IPS-18c (cell line): ENCODE measurements around the gene SH3GLB1.
"Not testable (repeated sequence)": the region's sequence is repeated elsewhere in the genome, so short reads cannot be mapped to it uniquely, and the experiment has no call there.

Source experiments
- H3K4me3 ChIP-seq: 2 replicates; pipeline ENCODE4 v1.7.0; 2013; ENCODE audit warnings: low read depth, mild to moderate bottlenecking, low read length, moderate library complexity; ENCODE audit not compliant: insufficient read depth
- H3K9me3 ChIP-seq: one replicate; pipeline ENCODE4 v1.6.1; 2013; ENCODE audit warnings: mild to moderate bottlenecking, low read length, moderate library complexity; ENCODE audit not compliant: control insufficient read depth, insufficient read depth

The SH3GLB1 gene

DNA sequence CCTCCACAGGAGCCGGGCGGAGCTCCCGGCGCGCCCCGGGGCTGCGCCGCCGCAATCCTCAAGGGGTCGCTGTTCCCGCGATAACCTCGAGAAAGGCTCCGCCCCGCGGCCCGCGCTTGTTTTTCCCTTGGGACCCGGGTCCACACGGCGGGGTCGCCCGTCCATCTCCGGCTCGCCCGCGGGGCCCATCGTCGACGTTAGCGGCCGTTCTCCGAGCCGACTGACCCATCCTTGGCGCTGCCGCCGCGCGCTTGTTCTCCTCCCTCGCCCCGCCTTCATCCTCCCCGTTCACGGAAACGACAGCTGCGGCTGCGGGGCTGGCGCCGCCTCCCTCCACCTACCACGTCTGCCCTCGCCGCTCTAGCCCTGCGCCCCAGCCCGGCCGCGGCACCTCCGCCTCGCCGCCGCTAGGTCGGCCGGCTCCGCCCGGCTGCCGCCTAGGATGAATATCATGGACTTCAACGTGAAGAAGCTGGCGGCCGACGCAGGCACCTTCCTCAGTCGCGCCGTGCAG is at the start of gene SH3GLB1:
SH3GLB1 (plus strand) TSS at position 119 of the 514 bp plus-strand sequence; CDS start at position 443, 324 bp downstream.
- H3K9me3 ChIP-seq: no peaks in the 10 kb centered on the region
- peak within 1 kb of the TSS; percentile 86 for H3K4me3 ChIP-seq

DNA sequence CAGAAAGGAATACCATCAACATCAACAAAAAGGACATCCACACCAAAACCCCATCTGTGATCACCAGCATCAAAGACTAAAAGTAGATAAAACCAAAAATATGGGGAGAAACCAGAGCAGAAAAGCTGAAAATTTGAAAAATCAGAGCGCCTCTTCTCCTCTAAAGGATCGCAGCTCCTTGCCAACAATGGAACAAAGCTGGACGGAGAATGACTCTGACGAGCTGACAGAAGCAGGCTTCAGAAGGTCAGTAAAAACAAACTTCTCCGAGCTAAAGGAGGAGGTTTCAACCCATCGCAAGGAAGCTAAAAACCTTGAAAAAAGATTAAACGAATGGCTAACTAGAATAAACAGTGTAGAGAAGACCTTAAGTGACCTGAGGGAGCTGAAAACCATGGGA is 46.0 kb upstream of the SH3GLB1 start:
- H3K4me3 ChIP-seq, H3K9me3 ChIP-seq: not testable (repeated sequence)

DNA sequence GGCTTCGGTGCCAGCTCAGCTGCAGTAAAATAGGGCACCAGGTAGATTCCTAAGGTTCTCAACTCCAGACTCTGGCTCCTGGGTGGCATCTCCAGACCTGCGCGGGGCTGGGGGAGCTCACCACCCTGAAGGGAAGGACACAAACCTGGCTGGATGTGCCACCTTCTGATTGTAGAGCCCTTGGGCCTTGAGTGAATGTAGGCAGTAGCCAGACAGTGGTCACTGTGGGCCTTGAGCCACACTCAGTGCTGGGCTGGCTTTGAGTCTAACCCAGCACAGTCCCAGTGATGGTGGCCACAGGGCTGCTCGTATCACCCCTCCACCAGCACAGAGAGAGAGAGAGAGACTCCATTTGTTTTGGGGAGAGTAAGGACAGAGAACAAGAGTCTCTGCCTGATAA is 38.0 kb upstream of the SH3GLB1 start:
- Histone ChIP-seq H3K9me3 (no peaks in the 10 kb centered on the region), H3K4me3 (no peak overlapping the region)

DNA sequence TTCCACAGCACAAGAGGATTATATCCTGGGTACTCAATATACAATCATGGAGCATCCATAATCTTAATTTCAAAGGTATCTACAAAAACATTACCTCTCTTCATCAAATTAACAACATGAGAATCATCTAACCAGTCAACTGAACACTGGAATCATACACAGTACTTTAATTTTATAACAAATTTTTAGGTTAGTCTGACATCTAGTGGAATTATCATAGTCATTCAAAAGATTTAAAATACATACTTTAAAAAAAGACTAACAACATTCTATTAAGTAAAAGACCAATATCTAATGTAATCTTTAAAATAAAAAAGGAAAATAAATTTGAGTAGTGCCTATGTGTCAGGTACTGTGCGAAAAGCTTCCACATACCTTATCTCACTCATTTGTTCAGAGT is 16.8 kb upstream of the SH3GLB1 start:
- H3K9me3 ChIP-seq: no peaks in the 10 kb centered on the region

DNA sequence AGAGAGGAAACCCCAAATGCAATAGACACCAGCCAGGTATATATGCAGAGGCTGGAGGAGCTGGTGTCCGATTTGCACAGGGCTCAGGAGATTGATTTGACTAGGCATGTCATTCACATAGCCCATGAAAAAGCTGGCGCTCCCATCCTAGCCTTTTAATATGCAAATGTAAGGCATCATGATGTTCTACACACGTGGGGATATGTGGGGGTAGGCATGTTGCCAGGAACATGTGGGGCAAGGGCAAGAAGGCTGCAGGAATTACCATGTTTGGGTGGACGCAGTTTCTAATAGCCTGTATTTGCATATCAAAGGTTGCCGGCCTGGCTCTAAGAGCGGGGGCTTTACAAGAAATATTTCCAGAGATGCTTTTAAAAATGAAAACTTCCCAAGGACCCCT is 11.7 kb upstream of the SH3GLB1 start:
- Histone ChIP-seq H3K4me3 (no peak overlapping the region), H3K9me3 (no peaks in the 10 kb centered on the region)

More for the DNA sequence above, 16.8 kb upstream of the SH3GLB1 start:
- no peak overlapping the region for H3K4me3 ChIP-seq

DNA sequence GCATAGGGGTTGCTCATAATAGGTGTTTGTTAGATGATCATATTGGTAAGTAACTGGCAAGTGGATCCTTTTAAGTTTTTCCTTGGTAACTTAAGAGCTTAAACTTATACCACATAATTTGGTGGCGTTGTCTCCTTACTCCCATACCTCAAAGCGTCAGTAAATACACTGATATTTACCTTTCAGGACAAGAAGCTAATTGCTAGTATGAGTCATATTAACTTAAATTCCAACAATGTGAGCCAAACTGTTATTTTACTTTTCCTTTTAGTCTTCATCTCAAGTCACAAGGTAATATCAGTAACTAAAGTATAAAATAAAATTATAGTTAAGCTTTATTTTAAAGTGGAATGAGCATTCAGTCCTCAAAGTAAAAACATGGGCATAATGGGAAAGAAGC is 9.0 kb upstream of the SH3GLB1 start:
- Histone ChIP-seq H3K9me3 (no peaks in the 10 kb centered on the region), H3K4me3 (no peak overlapping the region)

DNA sequence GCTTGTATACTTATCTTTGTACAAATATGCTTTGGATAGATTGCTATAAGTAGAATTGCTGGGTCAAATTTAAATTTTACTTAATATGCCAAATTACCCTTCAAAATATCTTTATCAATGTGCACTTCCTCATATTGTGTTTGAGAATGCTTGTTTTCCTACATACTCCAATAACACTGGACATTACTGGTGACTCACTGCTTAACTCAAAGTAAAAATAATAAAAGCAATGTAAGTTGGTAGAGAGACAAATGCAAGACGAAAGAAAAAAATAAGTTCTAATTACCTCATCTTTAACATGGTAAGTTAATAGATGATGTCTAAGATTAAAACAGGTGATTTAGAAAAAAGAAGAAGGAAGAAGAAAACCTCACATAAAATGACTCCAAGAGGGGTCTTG is 7.9 kb upstream of the SH3GLB1 start:
- no peak overlapping the region for H3K4me3 ChIP-seq

DNA sequence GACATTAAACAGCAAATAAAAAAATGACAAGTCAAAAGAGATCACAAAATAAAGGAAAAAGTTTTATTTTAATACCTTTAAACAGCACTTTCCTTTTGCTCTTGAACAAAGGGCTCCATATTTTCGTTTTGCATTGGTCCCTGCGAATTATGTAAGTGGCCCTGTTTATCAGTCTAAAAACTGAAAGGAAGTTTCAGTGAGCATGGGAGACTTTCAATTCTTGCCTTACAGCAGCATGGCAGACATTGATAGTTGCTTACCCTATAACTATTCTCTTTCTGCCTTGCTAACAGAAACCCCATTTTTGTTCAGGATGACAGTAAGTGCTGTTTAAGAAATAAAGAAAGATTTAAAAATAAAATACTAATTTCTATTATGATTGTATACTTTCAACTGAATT is 5.2 kb upstream of the SH3GLB1 start:
- Histone ChIP-seq H3K4me3 (no peak overlapping the region), H3K9me3 (no peaks in the 10 kb centered on the region)

More for the DNA sequence above, 7.9 kb upstream of the SH3GLB1 start:
- H3K9me3 ChIP-seq: no peaks in the 10 kb centered on the region

DNA sequence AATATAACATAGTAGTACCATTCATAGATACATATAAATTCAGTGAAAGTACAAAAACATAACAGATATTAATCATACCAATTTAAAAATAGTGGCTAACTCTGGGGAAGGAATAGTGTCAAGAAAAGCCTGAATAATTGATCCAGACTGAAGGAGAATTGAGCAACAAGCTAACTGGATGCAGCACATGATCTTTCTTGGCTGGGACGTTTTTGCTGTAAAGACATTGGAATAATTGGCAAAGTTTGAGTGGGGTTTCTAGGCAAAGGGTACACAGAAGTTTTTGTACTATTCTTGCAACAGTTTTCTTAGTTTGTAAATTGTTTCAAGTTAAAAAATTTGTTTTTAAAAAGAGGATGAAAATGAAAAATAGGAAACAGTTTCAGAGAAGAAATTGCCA is 2.6 kb upstream of the SH3GLB1 start:
- H3K4me3 ChIP-seq: no peak overlapping the region

DNA sequence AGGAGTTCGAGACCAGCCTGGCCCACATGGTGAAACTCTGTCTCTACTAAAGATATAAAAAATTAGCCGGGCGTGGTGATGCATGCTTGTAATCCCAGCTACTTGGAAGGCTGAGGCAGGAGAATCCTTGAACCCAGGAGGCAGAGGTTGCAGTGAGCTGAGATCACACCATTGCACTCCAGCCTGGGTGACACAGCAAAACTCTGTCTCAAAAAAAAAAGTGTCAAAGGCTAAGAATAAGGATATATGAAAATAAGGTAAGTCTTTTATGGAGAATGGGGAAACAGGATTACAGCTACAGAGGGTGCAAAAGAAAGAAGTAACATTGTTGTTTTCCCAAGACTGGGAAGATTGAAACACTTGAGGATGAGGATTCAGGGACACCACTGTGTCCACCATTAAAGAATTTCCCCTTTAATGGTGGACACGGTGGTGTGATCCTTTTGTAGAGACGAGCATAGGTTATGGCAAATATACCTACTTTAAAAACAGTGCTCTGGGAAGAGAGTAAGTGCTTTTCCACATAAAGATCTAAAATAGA is 1.4 kb upstream of the SH3GLB1 start:
- H3K9me3 ChIP-seq, H3K4me3 ChIP-seq: not testable (repeated sequence)

More for the DNA sequence above, 2.6 kb upstream of the SH3GLB1 start:
- H3K9me3 ChIP-seq: no peaks in the 10 kb centered on the region

DNA sequence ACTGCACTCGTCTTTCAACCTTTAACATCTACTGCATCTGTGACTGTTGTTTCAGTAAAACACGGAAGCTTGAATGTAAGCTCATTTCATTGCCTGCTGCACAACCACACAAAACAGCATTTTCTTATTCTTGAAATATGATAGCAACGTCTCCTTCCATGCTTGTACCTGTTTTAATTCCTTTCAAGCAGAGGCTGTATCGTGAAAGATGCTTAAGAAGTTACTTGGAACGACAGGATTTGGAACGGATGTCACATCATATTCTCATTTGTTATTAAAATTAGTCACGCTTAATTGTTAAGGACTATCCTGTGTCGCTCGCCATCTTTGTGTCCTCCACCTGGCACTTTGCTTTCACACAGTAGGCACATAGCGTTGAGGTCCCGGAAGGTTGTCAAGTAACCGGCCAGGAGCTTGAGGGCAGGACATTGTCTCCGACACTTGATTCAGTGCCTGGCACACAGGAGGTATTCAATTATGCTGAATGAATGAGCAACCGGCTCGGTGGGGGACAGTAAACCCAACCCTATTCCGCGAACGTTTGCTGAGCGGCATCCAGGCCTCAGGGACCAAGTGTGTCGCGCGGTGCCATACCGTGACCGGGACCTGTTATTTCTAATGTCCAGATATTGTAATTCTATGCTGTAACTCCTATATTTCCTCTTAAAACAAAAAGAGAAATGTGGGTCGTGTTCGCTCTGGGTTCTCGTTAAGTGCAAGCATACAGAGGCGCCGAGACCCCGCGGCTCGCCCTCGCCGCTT is 499 bp upstream of the SH3GLB1 start:
- peak overlapping the region; percentile 86 for H3K4me3 ChIP-seq

DNA sequence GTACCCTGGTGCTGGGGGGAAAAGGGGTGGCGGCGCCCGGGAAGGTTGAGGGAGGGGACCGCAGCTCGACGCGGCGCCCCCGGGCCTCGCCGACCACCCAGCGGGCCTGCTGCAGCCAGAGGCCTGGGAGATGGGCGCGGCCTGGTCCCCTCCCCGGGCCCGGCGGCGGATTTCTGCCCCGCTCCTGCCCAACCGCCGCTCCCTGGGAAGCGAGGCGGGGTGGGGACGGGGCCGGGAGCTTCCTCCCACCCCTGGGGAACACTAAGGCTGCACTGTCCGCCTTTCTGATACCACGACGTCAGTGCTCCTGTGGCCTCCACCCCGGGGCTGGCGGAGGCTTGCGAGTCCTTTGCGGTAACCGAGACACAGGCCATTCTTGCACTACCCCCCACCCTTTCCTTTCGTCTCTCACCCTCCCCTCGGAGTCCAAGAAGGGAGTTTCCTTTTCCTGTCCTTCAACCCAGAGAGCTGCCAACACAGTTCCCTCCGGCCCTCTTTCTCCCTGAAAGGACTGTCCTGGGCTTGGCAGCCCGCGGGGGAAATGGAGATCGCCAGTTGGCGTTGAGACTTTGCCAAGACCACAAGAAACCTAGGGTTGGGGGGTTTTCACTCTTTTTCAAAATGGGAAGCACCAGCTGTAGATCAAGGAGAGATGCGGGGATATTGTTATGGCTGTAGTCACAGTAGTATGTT is 742 bp downstream of the SH3GLB1 start:
- H3K4me3 ChIP-seq: peak overlapping the region; percentile 86
- H3K9me3 ChIP-seq: no peaks in the 10 kb centered on the region

More for the DNA sequence above, 499 bp upstream of the SH3GLB1 start:
- H3K9me3 ChIP-seq: no peaks in the 10 kb centered on the region

DNA sequence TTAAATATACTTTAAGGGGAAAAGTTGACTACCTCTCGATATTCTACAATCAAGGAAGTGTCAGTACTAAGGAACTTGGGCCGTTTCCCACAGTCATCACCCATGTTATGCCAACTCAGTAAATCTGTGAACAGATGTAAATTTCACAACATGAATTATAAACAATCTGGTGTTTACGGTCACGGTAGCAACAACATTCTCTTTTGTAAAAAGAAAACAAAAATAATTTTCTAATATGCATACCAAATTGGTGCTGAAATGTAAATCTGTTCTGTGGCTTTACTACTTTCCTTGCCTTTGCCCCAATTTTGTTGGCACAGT is 1.2 kb downstream of the SH3GLB1 start:
- Histone ChIP-seq H3K4me3 (peak overlapping the region; percentile 86), H3K9me3 (no peaks in the 10 kb centered on the region)

DNA sequence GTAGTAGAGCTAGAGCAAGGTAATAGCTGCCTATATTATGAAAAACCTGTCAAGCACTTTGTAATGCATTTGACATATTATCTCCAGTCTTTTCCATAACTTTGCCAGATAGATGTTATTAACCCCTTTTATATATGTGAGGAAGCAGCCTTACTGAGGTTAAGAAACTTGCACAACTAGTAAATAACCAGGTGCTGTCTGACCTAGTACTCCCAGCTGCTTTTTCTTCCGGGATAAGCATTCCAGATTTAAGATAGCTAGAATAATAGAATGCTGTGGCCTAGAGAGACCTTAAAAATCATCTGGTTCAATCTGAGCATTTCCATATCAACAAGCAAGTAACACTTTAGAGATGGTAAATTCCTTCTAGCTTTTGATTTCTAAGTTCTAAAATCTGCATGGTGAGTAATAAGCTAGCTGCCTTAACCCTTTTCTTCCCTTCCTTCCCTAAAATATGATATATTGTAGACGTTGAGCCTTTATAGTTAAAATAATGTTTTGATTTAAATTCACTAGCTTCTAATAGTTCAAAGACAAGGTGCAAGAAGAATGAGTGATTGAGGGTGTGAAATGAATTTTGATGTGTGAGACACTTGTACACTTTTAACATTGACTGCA is 1.8 kb downstream of the SH3GLB1 start:
- Histone ChIP-seq H3K4me3 (peak overlapping the region; percentile 86), H3K9me3 (no peaks in the 10 kb centered on the region)

DNA sequence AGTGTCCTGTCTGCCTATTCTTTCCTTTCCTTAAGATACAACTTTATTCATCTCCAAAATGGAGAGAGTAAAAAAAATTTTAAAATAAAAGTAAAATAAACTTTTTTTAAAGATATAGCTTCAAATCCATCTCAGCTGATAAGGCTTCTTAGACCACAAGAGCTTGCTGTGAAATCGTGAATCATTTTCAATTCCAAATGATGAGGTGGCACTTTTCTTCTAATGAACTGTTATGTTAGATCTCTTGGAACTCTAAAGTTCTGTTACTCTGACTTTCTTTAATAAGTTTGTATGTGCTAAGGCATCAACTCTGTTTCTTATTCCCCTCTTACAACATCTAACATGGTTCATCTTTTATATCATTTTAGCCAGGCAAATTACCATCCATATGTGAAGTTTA is 4.5 kb downstream of the SH3GLB1 start:
- H3K9me3 ChIP-seq: no peaks in the 10 kb centered on the region
- H3K4me3 ChIP-seq: no peak overlapping the region

DNA sequence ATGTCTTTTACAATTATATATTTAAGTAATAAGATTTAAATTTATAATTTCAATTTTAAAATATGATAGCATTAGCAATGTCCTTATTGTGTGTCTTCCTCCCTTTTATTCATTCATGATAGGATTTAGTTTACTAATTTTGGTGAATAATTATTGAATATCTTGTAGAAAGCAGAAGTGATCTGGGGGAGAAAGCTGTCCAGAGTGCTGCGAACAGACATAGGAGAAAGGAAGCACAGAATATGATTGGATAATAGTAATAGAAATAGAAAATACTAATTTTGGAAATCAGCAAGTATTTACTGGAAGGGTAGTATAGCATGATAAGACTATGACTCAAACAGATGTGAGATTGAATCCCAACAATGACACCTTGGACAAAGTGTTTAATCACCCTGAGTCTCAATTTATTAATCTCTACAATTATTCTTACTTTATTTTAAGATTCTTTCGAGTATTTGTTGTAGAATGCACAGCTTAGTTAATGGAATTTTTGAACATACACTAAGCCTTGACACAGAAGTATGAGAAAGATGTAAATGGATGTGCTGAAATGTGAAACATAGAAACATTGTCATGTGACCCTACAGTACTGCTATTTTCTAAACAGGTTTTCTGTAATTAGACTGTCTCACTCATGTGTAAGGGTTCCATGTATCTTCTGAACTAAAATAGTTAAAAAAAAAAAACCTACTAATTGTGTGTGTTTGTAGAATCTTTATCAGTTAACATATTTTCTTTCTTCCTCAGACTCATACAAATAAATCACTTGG is 7.9 kb downstream of the SH3GLB1 start:
- no peaks in the 10 kb centered on the region for H3K9me3 ChIP-seq
- H3K4me3 ChIP-seq: no peak overlapping the region

DNA sequence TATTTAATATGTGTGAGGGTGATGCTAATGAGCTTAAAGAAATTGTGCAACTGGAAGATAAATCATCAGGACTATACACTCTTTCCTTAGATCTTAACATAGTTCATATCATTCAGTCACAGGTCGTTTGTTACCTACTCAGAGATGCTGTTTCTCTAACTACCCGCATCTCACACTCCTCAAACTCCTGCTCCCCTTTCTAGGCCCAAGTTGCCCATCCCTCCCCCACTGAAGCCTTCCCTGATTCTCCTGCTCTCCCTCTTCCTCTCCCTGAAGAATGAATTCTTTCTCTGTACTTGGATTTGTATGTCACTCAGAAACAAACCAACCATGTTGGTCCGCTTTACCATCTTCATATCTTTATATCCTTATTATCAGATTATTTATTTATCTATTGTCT is 9.1 kb downstream of the SH3GLB1 start:
- H3K9me3 ChIP-seq: no peaks in the 10 kb centered on the region
- H3K4me3 ChIP-seq: no peak overlapping the region
